ENCODE results near the gene TMA7.

GRCh38 chr3:48440590-48440958 lies 517 bp downstream of the TMA7 start:
- no peak for TF ChIP-seq POLR2AphosphoS5 (IDR thresholded peaks at IDR 0.05)
- TF ChIP-seq CTCF (IDR thresholded peaks at IDR 0.05): no peak
- no peak for TF ChIP-seq POLR2A (IDR thresholded peaks at IDR 0.05)
- TF ChIP-seq EP300 (IDR thresholded peaks at IDR 0.05): no peak

Measured in sigmoid colon (tissue), 4 donors.